Measurements from ENCODE around the gene ZNF575.

The ZNF575 gene

GRCh38 chr19:43555185-43555770 lies 22.3 kb downstream of the ZNF575 start:
- Histone ChIP-seq H3K27me3 (replicated peaks) (no peaks in the 10 kb centered on the region), H3K4me3 (ENCODE audit: low read depth, low read length) (no peak overlapping the region), H3K27ac (no peak overlapping the region), H3K36me3 (replicated peaks) (peaks cover 21% of the 10 kb centered on the region)
- DNase-seq = peak; percentile 68
- TF ChIP-seq, protein P1, sequence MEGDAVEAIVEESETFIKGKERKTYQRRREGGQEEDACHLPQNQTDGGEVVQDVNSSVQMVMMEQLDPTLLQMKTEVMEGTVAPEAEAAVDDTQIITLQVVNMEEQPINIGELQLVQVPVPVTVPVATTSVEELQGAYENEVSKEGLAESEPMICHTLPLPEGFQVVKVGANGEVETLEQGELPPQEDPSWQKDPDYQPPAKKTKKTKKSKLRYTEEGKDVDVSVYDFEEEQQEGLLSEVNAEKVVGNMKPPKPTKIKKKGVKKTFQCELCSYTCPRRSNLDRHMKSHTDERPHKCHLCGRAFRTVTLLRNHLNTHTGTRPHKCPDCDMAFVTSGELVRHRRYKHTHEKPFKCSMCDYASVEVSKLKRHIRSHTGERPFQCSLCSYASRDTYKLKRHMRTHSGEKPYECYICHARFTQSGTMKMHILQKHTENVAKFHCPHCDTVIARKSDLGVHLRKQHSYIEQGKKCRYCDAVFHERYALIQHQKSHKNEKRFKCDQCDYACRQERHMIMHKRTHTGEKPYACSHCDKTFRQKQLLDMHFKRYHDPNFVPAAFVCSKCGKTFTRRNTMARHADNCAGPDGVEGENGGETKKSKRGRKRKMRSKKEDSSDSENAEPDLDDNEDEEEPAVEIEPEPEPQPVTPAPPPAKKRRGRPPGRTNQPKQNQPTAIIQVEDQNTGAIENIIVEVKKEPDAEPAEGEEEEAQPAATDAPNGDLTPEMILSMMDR (IDR thresholded peaks at IDR 0.05; ENCODE audit: low read depth, low read length, missing control alignments) = peak; percentile 97
- in situ Hi-C loops (cut with HindIII; ENCODE audit: low pct_ligation_motif_present, low sequenced_read_pairs) = no loop called here

DNA sequence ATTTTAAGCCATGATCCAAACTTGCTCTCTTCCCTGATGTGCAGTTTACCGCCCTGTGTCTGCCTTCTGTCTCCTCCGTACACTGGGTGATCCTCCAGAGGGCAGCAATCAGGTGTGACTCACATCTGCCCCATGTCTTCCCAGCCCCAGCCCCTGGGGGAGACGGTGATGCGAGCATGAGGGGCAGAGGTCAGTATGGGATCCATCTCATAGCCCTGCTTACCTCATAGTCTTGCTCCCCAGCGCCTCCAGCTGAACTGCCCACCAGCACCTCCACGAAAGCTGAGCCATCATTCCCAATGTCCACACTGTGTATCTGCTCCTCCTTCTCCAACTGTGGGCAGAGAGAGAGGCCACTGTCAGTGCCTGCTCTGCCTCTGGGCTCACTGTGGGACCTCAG lies 27.7 kb downstream of the ZNF575 start:
- TF ChIP-seq, protein P1 (IDR thresholded peaks at IDR 0.05; ENCODE audit: low read depth, low read length, missing control alignments) = peak; percentile 58
- Histone ChIP-seq H3K4me3 (ENCODE audit: low read depth, low read length) (no peak overlapping the region), H3K27me3 (replicated peaks) (no peaks in the 10 kb centered on the region), H3K27ac (no peak overlapping the region), H3K36me3 (replicated peaks) (no peaks in the 10 kb centered on the region)
- in situ Hi-C loops (cut with HindIII; ENCODE audit: low pct_ligation_motif_present, low sequenced_read_pairs) = no loop called here
- peak; percentile 49 for DNase-seq

DNA sequence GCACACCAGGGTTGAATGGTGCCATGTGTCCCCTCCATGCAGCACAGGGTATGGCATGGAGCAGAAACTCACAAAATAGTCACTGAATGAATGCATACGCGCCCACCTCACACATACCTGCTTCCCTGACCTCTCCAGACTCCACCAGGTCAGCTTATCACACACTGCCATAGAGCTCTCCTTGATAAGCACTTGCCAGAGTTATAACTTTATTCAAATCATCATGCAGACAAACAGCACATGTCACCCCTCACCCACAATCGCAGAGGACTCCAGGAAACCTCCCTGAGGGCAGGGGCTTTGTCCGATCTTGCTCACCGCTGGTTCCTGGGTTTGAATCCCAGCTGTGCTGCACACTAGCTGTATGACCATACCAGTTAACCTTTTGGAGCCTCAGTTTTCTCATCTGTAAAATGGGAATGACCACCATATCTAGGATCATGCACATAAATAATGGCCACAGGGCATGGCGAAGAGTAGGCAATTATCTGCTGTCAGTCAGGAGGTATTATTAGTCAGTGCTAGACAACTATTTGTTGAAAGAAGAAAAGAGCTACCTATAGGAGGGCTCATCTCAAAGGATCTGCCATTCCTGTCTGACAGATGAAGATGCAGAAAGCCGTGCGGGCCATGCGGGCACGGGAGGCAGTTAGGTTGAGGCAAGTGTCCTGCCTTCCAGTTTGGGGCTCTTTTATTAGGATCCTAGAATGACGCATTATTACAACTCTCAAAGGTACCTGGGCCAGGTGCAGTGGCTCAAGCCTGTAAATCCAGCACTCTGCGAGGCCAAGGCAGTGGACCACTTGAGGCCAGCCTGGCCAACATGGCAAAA lies 28.4 kb downstream of the ZNF575 start:
- H3K27ac ChIP-seq = no peak overlapping the region
- no peak overlapping the region for H3K4me3 ChIP-seq (ENCODE audit: low read depth, low read length)
- TF ChIP-seq, protein P1 (IDR thresholded peaks at IDR 0.05; ENCODE audit: low read depth, low read length, missing control alignments) = no peak
- in situ Hi-C loops (cut with HindIII; ENCODE audit: low pct_ligation_motif_present, low sequenced_read_pairs) = no loop called here
- H3K27me3 ChIP-seq (replicated peaks) = no peaks in the 10 kb centered on the region
- DNase-seq = no peak
- no peaks in the 10 kb centered on the region for H3K36me3 ChIP-seq (replicated peaks)

DNA sequence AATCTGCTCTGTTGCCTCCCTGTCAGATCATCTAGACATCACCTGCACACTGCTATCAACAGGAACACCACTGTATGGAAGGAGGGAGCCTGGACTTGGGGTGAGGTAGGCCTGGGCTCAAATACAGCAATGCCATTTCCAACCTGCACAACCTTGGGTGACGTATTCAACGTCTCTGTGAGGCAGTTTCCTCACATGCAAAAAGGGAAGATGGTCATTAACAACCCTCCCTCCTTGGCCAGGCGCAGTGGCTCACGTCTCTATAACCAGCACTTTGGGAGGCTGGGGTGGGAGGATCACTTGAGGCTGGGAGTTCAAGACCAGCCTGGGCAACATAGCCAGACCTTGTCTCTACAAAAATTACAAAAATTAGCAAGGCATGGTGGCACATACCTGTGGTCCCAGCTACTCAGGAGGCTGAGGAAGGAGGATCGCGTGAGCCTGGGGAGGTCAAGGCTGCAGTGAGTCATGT lies 29.3 kb downstream of the ZNF575 start:
- H3K4me3 ChIP-seq (ENCODE audit: low read depth, low read length) = no peak overlapping the region
- TF ChIP-seq, protein P1 (IDR thresholded peaks at IDR 0.05; ENCODE audit: low read depth, low read length, missing control alignments) = no peak
- in situ Hi-C loops (cut with HindIII; ENCODE audit: low pct_ligation_motif_present, low sequenced_read_pairs) = no loop called here

GRCh38 chr19:43562698-43563241 lies 29.8 kb downstream of the ZNF575 start:
- Histone ChIP-seq H3K27me3 (replicated peaks) (no peaks in the 10 kb centered on the region), H3K36me3 (replicated peaks) (no peaks in the 10 kb centered on the region), H3K4me3 (ENCODE audit: low read depth, low read length) (peak overlapping the region; percentile 9), H3K27ac (peak overlapping the region; percentile 54)
- DNase-seq = peak; percentile 75
- in situ Hi-C loops (cut with HindIII; ENCODE audit: low pct_ligation_motif_present, low sequenced_read_pairs) = no loop called here
- TF ChIP-seq, protein P1 (IDR thresholded peaks at IDR 0.05; ENCODE audit: low read depth, low read length, missing control alignments) = no peak

More for the DNA sequence above, 29.3 kb downstream of the ZNF575 start:
- Histone ChIP-seq H3K36me3 (replicated peaks) (no peaks in the 10 kb centered on the region), H3K27me3 (replicated peaks) (no peaks in the 10 kb centered on the region), H3K27ac (peak overlapping the region; percentile 19)
- no peak for DNase-seq

Measured in brain microvascular endothelial cell (primary cell).